Anterior cingulate cortex (tissue), 58 donors: ENCODE results near the gene BAAT.

Source experiments
- DNase-seq, 58 donors: peaks; one replicate each; lab custom pipeline; 2025; lab: John Stamatoyannopoulos, UW

Gene BAAT

GRCh38 chr9:101326035-101326434, 58.8 kb downstream of the BAAT start:
- no peak for DNase-seq

DNA sequence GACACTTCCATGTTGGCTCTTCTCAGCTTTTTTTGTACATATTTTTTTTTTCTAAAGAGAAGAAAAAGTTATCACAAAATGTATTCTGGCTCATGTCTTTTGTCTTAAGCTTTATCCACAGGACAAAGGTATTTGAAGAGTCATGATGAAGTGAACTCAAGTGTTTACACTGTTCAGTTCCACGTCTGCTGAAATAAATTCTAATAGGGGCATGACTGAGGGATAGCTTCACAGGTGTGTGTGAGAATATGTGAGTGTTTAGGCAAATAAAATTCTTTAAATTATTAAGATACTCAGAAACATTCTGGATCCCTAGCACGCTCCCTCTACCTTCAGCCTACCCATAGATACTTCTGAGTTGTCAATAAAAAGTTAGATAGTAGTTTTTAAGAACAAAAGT, 59.8 kb downstream of the BAAT start:
- no peak for DNase-seq

DNA sequence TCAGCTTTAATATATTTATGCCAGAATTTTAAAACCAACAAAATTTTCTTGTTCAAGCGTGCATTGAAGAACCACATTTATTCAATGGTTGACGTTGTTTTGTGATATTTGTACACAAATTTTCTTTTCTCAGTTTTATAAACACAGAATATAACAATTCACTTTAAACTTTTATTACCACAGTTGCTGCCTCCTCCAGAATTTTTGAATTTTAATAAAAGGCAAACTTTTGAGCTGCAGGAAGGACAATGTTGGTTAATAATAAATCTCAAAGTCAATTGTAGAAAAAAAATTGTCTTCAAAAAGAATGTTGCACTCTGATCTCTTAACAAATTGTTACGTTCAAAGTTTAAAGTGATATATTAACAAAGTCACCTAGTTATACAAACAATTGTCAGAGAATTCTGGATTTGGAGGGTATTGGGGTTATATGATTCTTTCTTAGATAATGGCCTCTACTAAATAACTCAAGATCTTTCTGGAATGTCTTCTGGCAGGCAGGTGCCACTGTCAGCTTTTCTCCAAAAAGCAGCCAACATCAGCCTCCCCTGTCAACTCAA, 60.5 kb downstream of the BAAT start:
- DNase-seq, result no peak

DNA sequence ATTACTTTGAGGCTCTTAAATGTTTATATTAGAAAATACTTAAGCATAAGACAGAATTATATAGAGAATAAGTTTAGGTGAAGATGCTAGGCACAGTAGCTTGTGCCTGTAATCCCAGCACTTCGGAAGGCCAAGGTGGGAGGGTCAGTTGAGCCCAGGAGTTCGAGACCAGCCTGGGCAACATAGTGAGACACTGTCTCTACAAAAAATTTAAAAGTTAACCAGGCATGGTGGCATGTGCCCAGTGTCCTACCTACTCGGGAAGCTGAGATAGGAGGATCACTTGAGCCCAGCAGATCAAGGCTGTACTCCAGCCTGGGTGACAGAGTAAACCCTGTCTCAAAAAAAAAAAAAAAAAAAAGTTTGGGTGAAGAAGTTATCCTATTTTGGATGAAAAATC, 61.7 kb downstream of the BAAT start:
- no peak for DNase-seq

- DNase-seq, result no peak
Observed at GRCh38 chr9:101317735-101318134, 67.1 kb downstream of the BAAT start.

DNA sequence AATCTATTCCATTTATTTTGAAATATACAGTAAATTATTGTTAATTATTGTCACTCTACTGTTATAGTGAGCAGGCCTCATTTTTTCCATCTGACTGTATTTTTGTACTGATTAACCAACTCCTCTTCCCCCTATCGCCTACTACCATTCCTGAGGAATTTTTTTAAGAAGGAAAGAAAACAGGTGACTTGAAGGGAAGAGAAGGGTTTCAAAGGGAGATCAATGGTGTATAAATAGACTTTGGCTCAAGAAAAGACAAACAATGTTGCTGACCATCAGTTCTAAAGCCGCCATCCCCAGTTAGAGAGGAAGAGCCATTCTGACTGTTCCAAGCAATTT, 69.7 kb downstream of the BAAT start:
- DNase-seq, result no peak

- no peak for DNase-seq
Observed at GRCh38 chr9:101312661-101313060, 72.1 kb downstream of the BAAT start.

GRCh38 chr9:101311758-101312420, 72.9 kb downstream of the BAAT start:
- peak in 3 of 58 donors; percentile 15 to 78 (median 67) for DNase-seq

- DNase-seq, result no peak
Observed at GRCh38 chr9:101311191-101311590, 73.6 kb downstream of the BAAT start.
